22Rv1 (cell line): ENCODE measurements around the gene NFATC2.

ENCODE experiments used
- H3K27ac ChIP-seq: fragments of 450-650 bp; 2 replicates; pipeline ENCODE4 v1.5.1; 2017
- ZFX ChIP-seq: fragments of 450-650 bp; IDR thresholded peaks from 2 replicates; pipeline ENCODE4 v1.6.1; 2017; ENCODE audit warnings: antibody characterized with exemption, borderline replicate concordance
- TF ChIP-seq, protein P1 (sequence below): fragments of 450-650 bp; IDR thresholded peaks from 2 replicates; pipeline ENCODE4 v1.5.1; 2017; ENCODE audit warnings: mild to moderate bottlenecking

NFATC2 gene

GRCh38 chr20:51410586-51411325, 131.8 kb downstream of the NFATC2 start:
- no peak for TF ChIP-seq ZFX
- TF ChIP-seq, protein P1, sequence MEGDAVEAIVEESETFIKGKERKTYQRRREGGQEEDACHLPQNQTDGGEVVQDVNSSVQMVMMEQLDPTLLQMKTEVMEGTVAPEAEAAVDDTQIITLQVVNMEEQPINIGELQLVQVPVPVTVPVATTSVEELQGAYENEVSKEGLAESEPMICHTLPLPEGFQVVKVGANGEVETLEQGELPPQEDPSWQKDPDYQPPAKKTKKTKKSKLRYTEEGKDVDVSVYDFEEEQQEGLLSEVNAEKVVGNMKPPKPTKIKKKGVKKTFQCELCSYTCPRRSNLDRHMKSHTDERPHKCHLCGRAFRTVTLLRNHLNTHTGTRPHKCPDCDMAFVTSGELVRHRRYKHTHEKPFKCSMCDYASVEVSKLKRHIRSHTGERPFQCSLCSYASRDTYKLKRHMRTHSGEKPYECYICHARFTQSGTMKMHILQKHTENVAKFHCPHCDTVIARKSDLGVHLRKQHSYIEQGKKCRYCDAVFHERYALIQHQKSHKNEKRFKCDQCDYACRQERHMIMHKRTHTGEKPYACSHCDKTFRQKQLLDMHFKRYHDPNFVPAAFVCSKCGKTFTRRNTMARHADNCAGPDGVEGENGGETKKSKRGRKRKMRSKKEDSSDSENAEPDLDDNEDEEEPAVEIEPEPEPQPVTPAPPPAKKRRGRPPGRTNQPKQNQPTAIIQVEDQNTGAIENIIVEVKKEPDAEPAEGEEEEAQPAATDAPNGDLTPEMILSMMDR, result no peak
- no peak overlapping the region for H3K27ac ChIP-seq

- H3K27ac ChIP-seq, result no peak overlapping the region
- TF ChIP-seq, protein P1, result no peak
- no peak for TF ChIP-seq ZFX
These were observed 133.2 kb downstream of the NFATC2 start for GRCh38 chr20:51409192-51409880.

- H3K27ac ChIP-seq, result no peak overlapping the region
- TF ChIP-seq, protein P1, result no peak
- TF ChIP-seq ZFX, result no peak
These were observed 138.0 kb downstream of the NFATC2 start for GRCh38 chr20:51404297-51405060.

DNA sequence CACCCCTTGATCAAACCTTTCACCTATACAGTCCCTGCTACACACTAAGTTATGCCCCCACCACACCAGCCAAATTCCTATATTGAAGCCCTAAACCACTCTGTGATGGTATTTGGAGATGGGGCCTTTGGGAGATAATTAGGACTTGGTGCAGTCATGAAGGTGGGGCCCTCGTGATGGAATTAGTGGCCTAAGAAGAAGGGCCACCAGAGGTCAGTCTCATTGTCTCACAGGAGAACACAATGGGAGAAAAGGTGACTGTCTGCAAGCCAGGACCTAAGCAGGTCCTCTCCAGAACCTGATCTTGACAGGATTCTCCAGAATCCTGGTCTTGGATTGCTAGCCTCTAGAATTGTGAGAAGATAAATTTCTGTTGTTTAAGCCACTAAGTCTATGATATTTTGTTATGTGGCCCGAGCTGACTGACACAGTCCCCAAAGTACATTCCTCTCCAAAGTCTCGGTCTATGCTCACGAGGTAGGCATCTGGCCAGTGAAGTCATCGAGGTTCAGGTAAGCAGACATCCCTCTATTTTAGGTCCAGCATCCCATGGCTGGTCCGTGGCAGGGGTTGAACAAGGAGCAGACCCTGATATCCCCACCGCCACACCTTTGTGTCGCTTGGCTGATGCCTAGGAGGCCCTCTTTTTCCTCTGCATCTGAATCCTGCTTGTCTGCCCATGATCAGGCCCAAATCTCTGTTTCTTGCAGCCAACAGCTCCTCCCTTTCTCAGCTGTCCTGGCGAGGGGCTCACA, 138.9 kb downstream of the NFATC2 start:
- no peak for TF ChIP-seq ZFX
- TF ChIP-seq, protein P1, result no peak
- H3K27ac ChIP-seq, result no peak overlapping the region

GRCh38 chr20:51402201-51402600, 140.3 kb downstream of the NFATC2 start:
- no peak overlapping the region for H3K27ac ChIP-seq

GRCh38 chr20:51401496-51401895, 141.0 kb downstream of the NFATC2 start:
- TF ChIP-seq, protein P1, result no peak
- no peak for TF ChIP-seq ZFX
- H3K27ac ChIP-seq, result no peak overlapping the region

More at GRCh38 chr20:51402201-51402600, 140.3 kb downstream of the NFATC2 start:
- TF ChIP-seq, protein P1, result no peak
- no peak for TF ChIP-seq ZFX
